ENCODE measurements around the gene GPD2.

The GPD2 gene

DNA sequence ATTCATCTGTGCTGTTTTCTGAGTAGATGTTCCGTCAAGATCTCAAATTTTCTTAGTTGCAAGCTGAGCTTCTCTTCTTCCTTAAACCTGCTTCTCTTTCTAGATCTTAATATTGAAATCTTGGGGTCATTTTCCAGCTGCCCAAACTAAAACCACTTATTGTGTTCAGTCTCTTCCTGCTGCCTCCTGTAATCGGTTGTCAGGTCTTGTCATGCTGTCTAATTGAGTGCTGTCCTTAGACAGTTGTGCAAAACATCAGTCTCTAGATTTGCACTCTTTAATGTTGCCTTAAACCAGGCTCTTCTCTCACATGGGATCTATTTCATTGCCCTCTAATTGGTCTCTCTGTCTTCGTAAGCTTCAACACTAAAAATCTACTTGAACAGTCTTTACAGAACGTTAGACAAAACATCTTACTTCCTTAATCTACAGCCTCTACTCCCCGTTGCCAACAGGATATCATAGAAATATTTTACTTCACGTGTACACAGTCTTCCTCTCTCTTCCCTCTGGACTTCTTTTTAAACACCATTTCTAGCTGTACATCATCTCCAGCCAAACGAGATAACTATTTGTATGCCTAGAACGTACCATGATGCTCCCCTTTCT lies 34.9 kb downstream of the GPD2 start:
- H3K27ac ChIP-seq (ENCODE audit: extremely low read depth, low read depth, low read length), result no peak overlapping the region
- ChIA-PET POLR2A (interaction anchor here (0.8 kb wide), 1 partner anchor 128 kb away, joined by 4 read pairs; no protein-coding TSS in a partner anchor), CTCF (no interaction called here)
- H3K9me3 ChIP-seq (ENCODE audit: control insufficient read depth, insufficient read depth, low read depth, low read length), result no peaks in the 10 kb centered on the region
- H3K4me3 ChIP-seq (ENCODE audit: low read depth, low read length), result no peak overlapping the region
- H3K36me3 ChIP-seq (ENCODE audit: control insufficient read depth in 2 of 2, insufficient read depth in 1 of 2, low read length in 2 of 2), result no peaks in the 10 kb centered on the region
- TF ChIP-seq, protein P1, sequence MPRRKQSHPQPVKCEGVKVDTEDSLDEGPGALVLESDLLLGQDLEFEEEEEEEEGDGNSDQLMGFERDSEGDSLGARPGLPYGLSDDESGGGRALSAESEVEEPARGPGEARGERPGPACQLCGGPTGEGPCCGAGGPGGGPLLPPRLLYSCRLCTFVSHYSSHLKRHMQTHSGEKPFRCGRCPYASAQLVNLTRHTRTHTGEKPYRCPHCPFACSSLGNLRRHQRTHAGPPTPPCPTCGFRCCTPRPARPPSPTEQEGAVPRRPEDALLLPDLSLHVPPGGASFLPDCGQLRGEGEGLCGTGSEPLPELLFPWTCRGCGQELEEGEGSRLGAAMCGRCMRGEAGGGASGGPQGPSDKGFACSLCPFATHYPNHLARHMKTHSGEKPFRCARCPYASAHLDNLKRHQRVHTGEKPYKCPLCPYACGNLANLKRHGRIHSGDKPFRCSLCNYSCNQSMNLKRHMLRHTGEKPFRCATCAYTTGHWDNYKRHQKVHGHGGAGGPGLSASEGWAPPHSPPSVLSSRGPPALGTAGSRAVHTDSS (tag by site-specific recombination; IDR thresholded peaks at IDR 0.05), result no peak
- TF ChIP-seq, protein P2, sequence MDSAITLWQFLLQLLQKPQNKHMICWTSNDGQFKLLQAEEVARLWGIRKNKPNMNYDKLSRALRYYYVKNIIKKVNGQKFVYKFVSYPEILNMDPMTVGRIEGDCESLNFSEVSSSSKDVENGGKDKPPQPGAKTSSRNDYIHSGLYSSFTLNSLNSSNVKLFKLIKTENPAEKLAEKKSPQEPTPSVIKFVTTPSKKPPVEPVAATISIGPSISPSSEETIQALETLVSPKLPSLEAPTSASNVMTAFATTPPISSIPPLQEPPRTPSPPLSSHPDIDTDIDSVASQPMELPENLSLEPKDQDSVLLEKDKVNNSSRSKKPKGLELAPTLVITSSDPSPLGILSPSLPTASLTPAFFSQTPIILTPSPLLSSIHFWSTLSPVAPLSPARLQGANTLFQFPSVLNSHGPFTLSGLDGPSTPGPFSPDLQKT (IDR thresholded peaks at IDR 0.05; ENCODE audit: borderline replicate concordance, low read depth, low read length), result no peak
- TF ChIP-seq ZNF548 (tag by site-specific recombination; IDR thresholded peaks at IDR 0.05), result no peak
- TF ChIP-seq, protein P3, sequence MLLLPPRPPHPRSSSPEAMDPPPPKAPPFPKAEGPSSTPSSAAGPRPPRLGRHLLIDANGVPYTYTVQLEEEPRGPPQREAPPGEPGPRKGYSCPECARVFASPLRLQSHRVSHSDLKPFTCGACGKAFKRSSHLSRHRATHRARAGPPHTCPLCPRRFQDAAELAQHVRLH (tag by site-specific recombination; IDR thresholded peaks at IDR 0.05), result no peak
- TF ChIP-seq ZNF621 (tag by site-specific recombination; IDR thresholded peaks at IDR 0.05), result no peak
- TF ChIP-seq ZNF366 (tag by site-specific recombination; conservative IDR thresholded peaks at IDR 0.05), result no peak
- TF ChIP-seq, protein P4, sequence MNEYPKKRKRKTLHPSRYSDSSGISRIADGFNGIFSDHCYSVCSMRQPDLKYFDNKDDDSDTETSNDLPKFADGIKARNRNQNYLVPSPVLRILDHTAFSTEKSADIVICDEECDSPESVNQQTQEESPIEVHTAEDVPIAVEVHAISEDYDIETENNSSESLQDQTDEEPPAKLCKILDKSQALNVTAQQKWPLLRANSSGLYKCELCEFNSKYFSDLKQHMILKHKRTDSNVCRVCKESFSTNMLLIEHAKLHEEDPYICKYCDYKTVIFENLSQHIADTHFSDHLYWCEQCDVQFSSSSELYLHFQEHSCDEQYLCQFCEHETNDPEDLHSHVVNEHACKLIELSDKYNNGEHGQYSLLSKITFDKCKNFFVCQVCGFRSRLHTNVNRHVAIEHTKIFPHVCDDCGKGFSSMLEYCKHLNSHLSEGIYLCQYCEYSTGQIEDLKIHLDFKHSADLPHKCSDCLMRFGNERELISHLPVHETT (tag by site-specific recombination; IDR thresholded peaks at IDR 0.05), result no peak
- H3K4me1 ChIP-seq (ENCODE audit: control insufficient read depth, insufficient read depth, low read length), result peaks cover 13% of the 10 kb centered on the region

DNA sequence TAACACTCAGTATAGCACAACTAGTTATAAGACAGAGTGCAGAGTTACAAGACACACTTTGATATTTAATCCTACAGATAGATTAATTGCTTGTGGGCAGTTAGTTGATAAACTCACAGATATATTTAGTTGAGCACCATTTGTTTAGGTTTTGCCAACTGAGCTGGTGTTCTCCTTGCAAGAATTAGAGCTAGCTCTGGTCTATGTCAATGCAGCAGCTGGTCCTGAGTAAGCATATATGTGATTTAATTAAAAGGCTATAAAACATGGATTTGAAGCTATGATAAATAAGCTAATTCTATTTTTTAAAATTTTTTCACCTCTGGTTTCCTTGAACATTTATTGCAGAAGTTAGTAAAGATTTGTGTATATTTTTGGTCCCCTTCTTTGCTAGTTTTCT lies 35.6 kb downstream of the GPD2 start:
- Histone ChIP-seq H3K4me3 (ENCODE audit: low read depth, low read length) (no peak overlapping the region), H3K9me3 (ENCODE audit: control insufficient read depth, insufficient read depth, low read depth, low read length) (no peaks in the 10 kb centered on the region), H3K36me3 (ENCODE audit: control insufficient read depth in 2 of 2, insufficient read depth in 1 of 2, low read length in 2 of 2) (peaks cover 0 to under 1% of the 10 kb centered on the region in 2 experiments; a peak in 1 of 3 replicates), H3K4me1 (ENCODE audit: control insufficient read depth, insufficient read depth, low read length) (peaks cover 10% of the 10 kb centered on the region), H3K27ac (ENCODE audit: extremely low read depth, low read depth, low read length) (no peak overlapping the region)
- ChIA-PET POLR2A (interaction anchor here (0.8 kb wide), 1 partner anchor 129 kb away, joined by 4 read pairs; no protein-coding TSS in a partner anchor), CTCF (no interaction called here)
- TF ChIP-seq, protein P5, sequence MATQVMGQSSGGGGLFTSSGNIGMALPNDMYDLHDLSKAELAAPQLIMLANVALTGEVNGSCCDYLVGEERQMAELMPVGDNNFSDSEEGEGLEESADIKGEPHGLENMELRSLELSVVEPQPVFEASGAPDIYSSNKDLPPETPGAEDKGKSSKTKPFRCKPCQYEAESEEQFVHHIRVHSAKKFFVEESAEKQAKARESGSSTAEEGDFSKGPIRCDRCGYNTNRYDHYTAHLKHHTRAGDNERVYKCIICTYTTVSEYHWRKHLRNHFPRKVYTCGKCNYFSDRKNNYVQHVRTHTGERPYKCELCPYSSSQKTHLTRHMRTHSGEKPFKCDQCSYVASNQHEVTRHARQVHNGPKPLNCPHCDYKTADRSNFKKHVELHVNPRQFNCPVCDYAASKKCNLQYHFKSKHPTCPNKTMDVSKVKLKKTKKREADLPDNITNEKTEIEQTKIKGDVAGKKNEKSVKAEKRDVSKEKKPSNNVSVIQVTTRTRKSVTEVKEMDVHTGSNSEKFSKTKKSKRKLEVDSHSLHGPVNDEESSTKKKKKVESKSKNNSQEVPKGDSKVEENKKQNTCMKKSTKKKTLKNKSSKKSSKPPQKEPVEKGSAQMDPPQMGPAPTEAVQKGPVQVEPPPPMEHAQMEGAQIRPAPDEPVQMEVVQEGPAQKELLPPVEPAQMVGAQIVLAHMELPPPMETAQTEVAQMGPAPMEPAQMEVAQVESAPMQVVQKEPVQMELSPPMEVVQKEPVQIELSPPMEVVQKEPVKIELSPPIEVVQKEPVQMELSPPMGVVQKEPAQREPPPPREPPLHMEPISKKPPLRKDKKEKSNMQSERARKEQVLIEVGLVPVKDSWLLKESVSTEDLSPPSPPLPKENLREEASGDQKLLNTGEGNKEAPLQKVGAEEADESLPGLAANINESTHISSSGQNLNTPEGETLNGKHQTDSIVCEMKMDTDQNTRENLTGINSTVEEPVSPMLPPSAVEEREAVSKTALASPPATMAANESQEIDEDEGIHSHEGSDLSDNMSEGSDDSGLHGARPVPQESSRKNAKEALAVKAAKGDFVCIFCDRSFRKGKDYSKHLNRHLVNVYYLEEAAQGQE (tag by site-specific recombination; IDR thresholded peaks at IDR 0.05), result no peak
- TF ChIP-seq SETDB1 (IDR thresholded peaks at IDR 0.05; ENCODE audit: insufficient read length, low read length) (no peak), ZNF324 (tag by site-specific recombination; IDR thresholded peaks at IDR 0.05) (no peak), ZNF561 (tag by site-specific recombination; IDR thresholded peaks at IDR 0.05; ENCODE audit: borderline replicate concordance) (no peak), ZNF837 (tag by site-specific recombination; IDR thresholded peaks at IDR 0.05) (no peak), ZFP69B (tag by site-specific recombination; IDR thresholded peaks at IDR 0.05) (no peak), ZBTB8A (tag by site-specific recombination; IDR thresholded peaks at IDR 0.05) (no peak), ZNF776 (tag by site-specific recombination; IDR thresholded peaks at IDR 0.05; ENCODE audit: borderline replicate concordance) (no peak), GLI4 (tag by site-specific recombination; IDR thresholded peaks at IDR 0.05) (no peak)
- TF ChIP-seq, protein P6, sequence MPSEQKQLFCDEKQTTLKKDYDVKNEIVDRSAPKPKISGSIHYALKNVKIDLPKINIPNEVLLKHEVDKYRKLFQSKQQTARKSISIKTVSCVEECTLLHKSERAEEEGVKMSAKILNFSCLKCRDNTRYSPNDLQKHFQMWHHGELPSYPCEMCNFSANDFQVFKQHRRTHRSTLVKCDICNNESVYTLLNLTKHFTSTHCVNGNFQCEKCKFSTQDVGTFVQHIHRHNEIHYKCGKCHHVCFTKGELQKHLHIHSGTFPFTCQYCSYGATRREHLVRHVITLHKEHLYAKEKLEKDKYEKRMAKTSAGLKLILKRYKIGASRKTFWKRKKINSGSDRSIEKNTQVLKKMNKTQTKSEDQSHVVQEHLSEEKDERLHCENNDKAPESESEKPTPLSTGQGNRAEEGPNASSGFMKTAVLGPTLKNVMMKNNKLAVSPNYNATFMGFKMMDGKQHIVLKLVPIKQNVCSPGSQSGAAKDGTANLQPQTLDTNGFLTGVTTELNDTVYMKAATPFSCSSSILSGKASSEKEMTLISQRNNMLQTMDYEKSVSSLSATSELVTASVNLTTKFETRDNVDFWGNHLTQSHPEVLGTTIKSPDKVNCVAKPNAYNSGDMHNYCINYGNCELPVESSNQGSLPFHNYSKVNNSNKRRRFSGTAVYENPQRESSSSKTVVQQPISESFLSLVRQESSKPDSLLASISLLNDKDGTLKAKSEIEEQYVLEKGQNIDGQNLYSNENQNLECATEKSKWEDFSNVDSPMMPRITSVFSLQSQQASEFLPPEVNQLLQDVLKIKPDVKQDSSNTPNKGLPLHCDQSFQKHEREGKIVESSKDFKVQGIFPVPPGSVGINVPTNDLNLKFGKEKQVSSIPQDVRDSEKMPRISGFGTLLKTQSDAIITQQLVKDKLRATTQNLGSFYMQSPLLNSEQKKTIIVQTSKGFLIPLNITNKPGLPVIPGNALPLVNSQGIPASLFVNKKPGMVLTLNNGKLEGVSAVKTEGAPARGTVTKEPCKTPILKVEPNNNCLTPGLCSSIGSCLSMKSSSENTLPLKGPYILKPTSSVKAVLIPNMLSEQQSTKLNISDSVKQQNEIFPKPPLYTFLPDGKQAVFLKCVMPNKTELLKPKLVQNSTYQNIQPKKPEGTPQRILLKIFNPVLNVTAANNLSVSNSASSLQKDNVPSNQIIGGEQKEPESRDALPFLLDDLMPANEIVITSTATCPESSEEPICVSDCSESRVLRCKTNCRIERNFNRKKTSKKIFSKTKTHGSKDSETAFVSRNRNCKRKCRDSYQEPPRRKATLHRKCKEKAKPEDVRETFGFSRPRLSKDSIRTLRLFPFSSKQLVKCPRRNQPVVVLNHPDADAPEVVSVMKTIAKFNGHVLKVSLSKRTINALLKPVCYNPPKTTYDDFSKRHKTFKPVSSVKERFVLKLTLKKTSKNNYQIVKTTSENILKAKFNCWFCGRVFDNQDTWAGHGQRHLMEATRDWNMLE (tag by site-specific recombination; conservative IDR thresholded peaks at IDR 0.05; ENCODE audit: low read depth), result no peak
